Measurements from ENCODE around the gene PPP1R1C.
A peak's percentile ranks its signal among the peaks of the same experiment; 100 is the strongest.

Gene PPP1R1C

GRCh38 chr2:182015334-182016109 lies 29.9 kb downstream of the PPP1R1C start:
- Histone ChIP-seq H3F3A (ENCODE audit: insufficient read depth) (no peaks in the 10 kb centered on the region), H3K36me3 (ENCODE audit: low read length) (no peaks in the 10 kb centered on the region), H3K9me2 (replicated peaks; ENCODE audit: insufficient read depth, low read length) (no peaks in the 10 kb centered on the region), H3K4me3 (ENCODE audit: insufficient read depth, low read length, poor library complexity, severe bottlenecking) (no peak overlapping the region), H3K27ac (ENCODE audit: low read depth, low read length) (no peak overlapping the region), H2AFZ (ENCODE audit: low read depth, low read length, severe bottlenecking) (no peak overlapping the region), H3K79me2 (ENCODE audit: insufficient read depth, low read length) (no peaks in the 10 kb centered on the region), H4K20me1 (ENCODE audit: low read depth, low read length) (no peaks in the 10 kb centered on the region), H3K4me2 (ENCODE audit: low read depth, low read length, poor library complexity, severe bottlenecking) (no peak overlapping the region), H3K27me3 (ENCODE audit: low read length) (0 out of 2 replicates have a peak, but pooled peaks cover 2% of the 10 kb centered on the region), H3K9ac (ENCODE audit: low read length) (no peak overlapping the region), H3K9me3 (ENCODE audit: insufficient read depth, low read length) (no peaks in the 10 kb centered on the region)
- TF ChIP-seq CTCF (IDR thresholded peaks at IDR 0.05; ENCODE audit: insufficient read depth, low read length, poor library complexity, severe bottlenecking): no peak
- TF ChIP-seq EZH2phosphoT487 (conservative IDR thresholded peaks at IDR 0.05; ENCODE audit: low read length): no peak

- TF ChIP-seq CTCF (IDR thresholded peaks at IDR 0.05; ENCODE audit: insufficient read depth, low read length, poor library complexity, severe bottlenecking): no peak
- TF ChIP-seq EZH2phosphoT487 (conservative IDR thresholded peaks at IDR 0.05; ENCODE audit: low read length): no peak
- Histone ChIP-seq H3K9me3 (ENCODE audit: insufficient read depth, low read length) (no peaks in the 10 kb centered on the region), H3K27me3 (ENCODE audit: low read length) (0 out of 2 replicates have a peak, but pooled peaks cover 2% of the 10 kb centered on the region), H3K4me2 (ENCODE audit: low read depth, low read length, poor library complexity, severe bottlenecking) (no peak overlapping the region), H3K36me3 (ENCODE audit: low read length) (no peaks in the 10 kb centered on the region), H3K4me3 (ENCODE audit: insufficient read depth, low read length, poor library complexity, severe bottlenecking) (no peak overlapping the region), H3K9ac (ENCODE audit: low read length) (no peak overlapping the region), H3K27ac (ENCODE audit: low read depth, low read length) (no peak overlapping the region), H3K9me2 (replicated peaks; ENCODE audit: insufficient read depth, low read length) (no peaks in the 10 kb centered on the region), H3K79me2 (ENCODE audit: insufficient read depth, low read length) (no peaks in the 10 kb centered on the region), H3F3A (ENCODE audit: insufficient read depth) (no peaks in the 10 kb centered on the region), H2AFZ (ENCODE audit: low read depth, low read length, severe bottlenecking) (no peak overlapping the region), H4K20me1 (ENCODE audit: low read depth, low read length) (no peaks in the 10 kb centered on the region)
Measured at GRCh38 chr2:182018218-182018617, 32.6 kb downstream of the PPP1R1C start.

GRCh38 chr2:182019731-182020130 lies 34.1 kb downstream of the PPP1R1C start:
- H2AFZ ChIP-seq (ENCODE audit: low read depth, low read length, severe bottlenecking): no peak overlapping the region
- H3K27me3 ChIP-seq (ENCODE audit: low read length): 0 out of 2 replicates have a peak, but pooled peaks cover 2% of the 10 kb centered on the region
- H3K4me2 ChIP-seq (ENCODE audit: low read depth, low read length, poor library complexity, severe bottlenecking): peak overlapping the region; percentile 51
- H3K9me3 ChIP-seq (ENCODE audit: insufficient read depth, low read length): no peaks in the 10 kb centered on the region
- no peaks in the 10 kb centered on the region for H4K20me1 ChIP-seq (ENCODE audit: low read depth, low read length)
- H3K4me3 ChIP-seq (ENCODE audit: insufficient read depth, low read length, poor library complexity, severe bottlenecking): no peak overlapping the region
- H3K9me2 ChIP-seq (replicated peaks; ENCODE audit: insufficient read depth, low read length): no peaks in the 10 kb centered on the region
- no peak overlapping the region for H3K27ac ChIP-seq (ENCODE audit: low read depth, low read length)
- no peak for TF ChIP-seq EZH2phosphoT487 (conservative IDR thresholded peaks at IDR 0.05; ENCODE audit: low read length)
- TF ChIP-seq CTCF (IDR thresholded peaks at IDR 0.05; ENCODE audit: insufficient read depth, low read length, poor library complexity, severe bottlenecking): no peak
- no peaks in the 10 kb centered on the region; the same call in 1 of the 2 replicates for H3F3A ChIP-seq (ENCODE audit: insufficient read depth)
- no peaks in the 10 kb centered on the region for H3K79me2 ChIP-seq (ENCODE audit: insufficient read depth, low read length)
- H3K36me3 ChIP-seq (ENCODE audit: low read length): no peaks in the 10 kb centered on the region
- no peak overlapping the region for H3K9ac ChIP-seq (ENCODE audit: low read length)
